MM.1S (cell line): ENCODE data around the gene KLF4.

ENCODE experiments used
- DNase-seq: peaks from one replicate; pipeline ENCODE4 v3.0.0-alpha.2; 2015
- H2AFZ ChIP-seq: fragments of 300-600 bp; sonication (generic); 2 replicates; pipeline ENCODE4 v1.6.0; 2016; ENCODE audit warnings: antibody characterized with exemption, low read length
- H3F3A ChIP-seq: fragments of 300-600 bp; sonication (generic); 2 replicates; pipeline ENCODE4 v1.6.1; 2016; ENCODE audit warnings: mild to moderate bottlenecking, antibody characterized with exemption, low read length, moderate library complexity, mixed read lengths; ENCODE audit not compliant: insufficient read depth
- H3K27ac ChIP-seq: fragments of 300-600 bp; sonication (generic); 2 replicates; pipeline ENCODE4 v1.5.1; 2016; ENCODE audit warnings: mild to moderate bottlenecking, low read length
- H3K27me3 ChIP-seq: fragments of 300-600 bp; sonication (generic); replicated peaks from 2 replicates; pipeline ENCODE4 v1.6.0; 2016; ENCODE audit warnings: low read length; ENCODE audit not compliant: insufficient read depth
- H3K36me3 ChIP-seq: fragments of 300-600 bp; sonication (generic); replicated peaks from 2 replicates; pipeline ENCODE4 v1.6.1; 2016; ENCODE audit warnings: mild to moderate bottlenecking, low read length, mixed read lengths; ENCODE audit not compliant: insufficient read depth
- H3K4me1 ChIP-seq: fragments of 300-600 bp; sonication (generic); 2 replicates; pipeline ENCODE4 v1.6.1; 2016; ENCODE audit warnings: low read length, mixed read lengths
- H3K4me2 ChIP-seq: fragments of 300-600 bp; sonication (generic); 2 replicates; pipeline ENCODE4 v1.6.0; 2016; ENCODE audit warnings: low read depth, low read length
- H3K4me3 ChIP-seq: fragments of 300-600 bp; sonication (generic); 2 replicates; pipeline ENCODE4 v1.5.1; 2016; ENCODE audit warnings: low read length, mixed read lengths
- H3K79me2 ChIP-seq: fragments of 300-600 bp; sonication (generic); 2 replicates; pipeline ENCODE4 v1.6.1; 2016; ENCODE audit warnings: mixed run types, low read length, mixed read lengths
- H3K9ac ChIP-seq: fragments of 300-600 bp; sonication (generic); 2 replicates; pipeline ENCODE4 v1.6.1; 2016; ENCODE audit warnings: low read length, mixed read lengths
- H3K9me2 ChIP-seq: fragments of 300-600 bp; sonication (generic); replicated peaks from 2 replicates; pipeline ENCODE4 v1.6.1; 2016; ENCODE audit warnings: mild to moderate bottlenecking, low read length, mixed read lengths; ENCODE audit not compliant: insufficient read depth
- H3K9me3 ChIP-seq: fragments of 300-600 bp; sonication (generic); replicated peaks from 2 replicates; pipeline ENCODE4 v1.6.1; 2016; ENCODE audit warnings: mild to moderate bottlenecking, low read length, mixed read lengths; ENCODE audit not compliant: insufficient read depth
- H4K20me1 ChIP-seq: fragments of 300-600 bp; sonication (generic); 2 replicates; pipeline ENCODE4 v1.6.1; 2016; ENCODE audit warnings: mild to moderate bottlenecking, low read length, moderate library complexity, mixed read lengths; ENCODE audit not compliant: insufficient read depth
- CTCF ChIP-seq: fragments of 300-600 bp; sonication (generic); IDR thresholded peaks from 2 replicates; pipeline ENCODE4 v1.5.1; 2016; ENCODE audit warnings: antibody characterized with exemption, low read length, mixed read lengths
- EZH2 ChIP-seq: fragments of 300-600 bp; sonication (generic); optimal IDR thresholded peaks from 2 replicates; pipeline ENCODE3; 2017; ENCODE audit warnings: low read depth, mild to moderate bottlenecking, antibody characterized with exemption, low read length, mixed read lengths
- EZH2phosphoT487 ChIP-seq: fragments of 300-600 bp; sonication (generic); IDR thresholded peaks from 2 replicates; pipeline ENCODE4 v1.6.1; 2018; ENCODE audit warnings: antibody characterized with exemption, low read length

KLF4 gene

GRCh38 chr9:107489687-107490605 is at the start of gene KLF4:
Gene KLF4, minus strand, starts transcription at chr9:107489769. Its CDS starts 597 bp downstream, at chr9:107489172.
- no peaks in the 10 kb centered on the region for H4K20me1 ChIP-seq

GRCh38 chr9:107536462-107536861 is 46.9 kb upstream of the KLF4 start:
- TF ChIP-seq EZH2phosphoT487 (no peak), CTCF (no peak), EZH2 (no peak)
- H3F3A ChIP-seq: no peaks in the 10 kb centered on the region
- H3K9me3 ChIP-seq: no peaks in the 10 kb centered on the region
- no peaks in the 10 kb centered on the region for H4K20me1 ChIP-seq
- no peak for DNase-seq
- H3K79me2 ChIP-seq: no peaks in the 10 kb centered on the region
- no peaks in the 10 kb centered on the region for H3K36me3 ChIP-seq
- H2AFZ ChIP-seq: no peak overlapping the region
- no peaks in the 10 kb centered on the region for H3K9me2 ChIP-seq
- H3K27ac ChIP-seq: no peak overlapping the region
- no peak overlapping the region for H3K9ac ChIP-seq
- H3K4me2 ChIP-seq: no peak overlapping the region
- H3K4me1 ChIP-seq: no peaks in the 10 kb centered on the region
- no peak overlapping the region for H3K4me3 ChIP-seq
- H3K27me3 ChIP-seq: no peaks in the 10 kb centered on the region

More at GRCh38 chr9:107489687-107490605, at the start of gene KLF4:
- peak; percentile 90 for DNase-seq
- Histone ChIP-seq H3K9me2 (no peaks in the 10 kb centered on the region), H3K4me3 (peak within 1 kb of the TSS; percentile 76), H3K9me3 (no peaks in the 10 kb centered on the region), H3F3A (peaks cover 3% of the 10 kb centered on the region; the same call in 1 of the 2 replicates), H3K9ac (peak within 1 kb of the TSS; percentile 93), H3K4me1 (no peaks in the 10 kb centered on the region), H3K27me3 (no peaks in the 10 kb centered on the region), H3K4me2 (peak within 1 kb of the TSS; percentile 100), H3K79me2 (no peaks in the 10 kb centered on the region), H2AFZ (peak within 1 kb of the TSS; percentile 96), H3K36me3 (no peaks in the 10 kb centered on the region), H3K27ac (peak within 1 kb of the TSS; percentile 76)
- TF ChIP-seq CTCF (no peak), EZH2phosphoT487 (no peak), EZH2 (no peak)

- Histone ChIP-seq H4K20me1 (no peaks in the 10 kb centered on the region), H3F3A (no peaks in the 10 kb centered on the region), H3K9ac (no peak overlapping the region), H2AFZ (no peak overlapping the region), H3K4me2 (no peak overlapping the region), H3K27ac (no peak overlapping the region), H3K79me2 (no peaks in the 10 kb centered on the region), H3K4me1 (no peaks in the 10 kb centered on the region), H3K27me3 (no peaks in the 10 kb centered on the region), H3K9me2 (no peaks in the 10 kb centered on the region), H3K36me3 (no peaks in the 10 kb centered on the region), H3K4me3 (no peak overlapping the region), H3K9me3 (no peaks in the 10 kb centered on the region)
- DNase-seq: no peak
- no peak for TF ChIP-seq EZH2
- no peak for TF ChIP-seq CTCF
- TF ChIP-seq EZH2phosphoT487: no peak
Observed at GRCh38 chr9:107534510-107535078, 45.0 kb upstream of the KLF4 start.
